ENCODE results near the gene KCNK18.

KCNK18 gene

DNA sequence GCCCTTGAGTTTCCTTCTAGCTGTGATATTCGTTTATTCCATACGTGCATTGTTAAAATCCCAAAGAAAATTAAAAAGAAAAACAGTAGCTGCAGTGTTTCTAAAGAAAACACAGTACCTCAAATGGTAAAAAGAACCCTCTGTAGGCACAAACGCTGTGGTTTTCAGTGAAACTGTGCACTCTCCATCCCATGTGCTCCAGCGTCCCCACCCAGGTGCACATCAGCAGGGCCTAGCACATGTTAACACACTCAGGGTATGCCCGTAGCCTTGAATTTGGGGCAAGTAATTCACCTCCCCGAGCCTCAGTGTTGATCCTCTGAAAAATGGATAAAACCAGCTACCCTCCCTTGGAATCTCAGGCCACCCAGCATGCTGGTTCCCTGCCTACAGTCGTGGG is 53.1 kb downstream of the KCNK18 start:
- no peak for DNase-seq (ENCODE audit: low spot score)

DNA sequence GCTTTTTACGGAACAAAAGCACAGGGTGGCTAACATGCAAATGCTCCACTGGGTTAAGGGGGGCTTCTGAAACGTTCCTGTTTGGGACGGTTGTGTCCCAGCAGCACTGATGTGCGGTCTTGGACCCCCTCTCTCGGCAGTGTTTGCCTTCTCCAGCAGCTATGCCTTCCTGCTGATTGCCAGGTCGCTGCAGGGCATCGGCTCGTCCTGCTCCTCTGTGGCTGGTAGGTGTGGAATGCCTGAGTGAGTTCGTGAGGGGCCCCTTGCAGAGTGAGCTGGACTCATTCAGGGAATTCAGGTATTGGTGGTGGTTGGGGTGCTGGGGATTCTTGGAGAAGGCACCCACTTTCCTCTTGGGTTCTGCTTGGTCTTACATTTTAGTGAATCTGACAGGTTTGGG is 56.6 kb downstream of the KCNK18 start:
- no peak for DNase-seq (ENCODE audit: low spot score)

DNA sequence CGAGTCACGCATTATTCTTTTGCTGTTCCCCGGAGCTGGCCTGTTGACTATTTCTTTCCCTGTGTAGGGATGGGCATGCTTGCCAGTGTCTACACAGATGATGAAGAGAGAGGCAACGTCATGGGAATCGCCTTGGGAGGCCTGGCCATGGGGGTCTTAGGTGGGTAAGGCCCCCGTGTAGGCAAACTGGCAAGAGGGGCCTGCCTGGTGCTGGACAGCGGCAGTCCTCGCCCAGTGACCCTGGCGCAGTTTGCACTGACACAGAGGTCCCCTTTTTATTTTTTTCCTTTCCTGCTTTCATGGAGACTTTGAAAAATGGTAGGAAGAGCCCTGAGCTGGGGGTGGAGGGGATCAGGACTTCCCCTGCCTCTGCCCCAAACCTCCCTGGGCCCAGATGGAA is 57.0 kb downstream of the KCNK18 start:
- no peak for DNase-seq (ENCODE audit: low spot score)

DNA sequence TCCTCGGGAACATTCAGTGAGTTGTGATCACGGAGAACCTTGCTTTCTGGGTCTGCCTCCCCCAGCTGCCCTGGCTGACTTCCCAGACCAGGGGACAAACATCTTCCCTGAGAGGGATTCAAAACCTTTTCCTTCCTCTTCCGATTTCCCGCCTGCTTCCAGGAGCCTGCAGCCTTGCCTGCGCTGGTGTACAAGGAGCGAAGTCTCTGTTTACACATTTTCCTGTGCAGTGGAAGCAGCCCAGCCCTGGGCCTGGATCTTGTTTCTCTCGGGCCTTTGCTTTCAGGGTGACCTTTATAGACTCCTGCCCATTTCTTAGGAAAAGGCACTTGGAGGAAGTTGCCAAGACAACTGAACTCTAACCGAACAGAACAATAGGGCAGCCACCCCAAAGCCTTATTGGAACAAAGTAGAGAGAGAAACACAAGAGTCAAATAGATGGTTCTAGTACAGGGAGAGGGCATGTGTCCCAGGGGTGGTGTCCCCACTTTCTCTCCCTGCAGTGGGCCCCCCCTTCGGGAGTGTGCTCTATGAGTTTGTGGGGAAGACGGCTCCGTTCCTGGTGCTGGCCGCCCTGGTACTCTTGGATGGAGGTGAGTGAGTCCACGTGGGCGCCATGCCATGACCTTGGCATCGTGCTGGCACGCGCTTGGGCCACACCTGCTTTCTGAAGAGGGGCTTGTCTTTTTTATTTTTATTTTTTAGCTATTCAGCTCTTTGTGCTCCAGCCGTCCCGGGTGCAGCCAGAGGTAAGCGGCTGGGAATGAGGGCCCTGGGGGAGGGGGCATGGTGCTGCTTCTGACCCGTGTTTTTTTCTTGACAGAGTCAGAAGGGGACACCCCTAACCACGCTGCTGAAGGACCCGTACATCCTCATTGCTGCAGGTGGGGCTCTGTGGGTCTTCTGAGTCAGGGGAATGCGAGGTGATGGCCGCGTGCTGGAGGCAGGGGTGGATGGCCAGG is 57.8 kb downstream of the KCNK18 start:
- no peak for DNase-seq (ENCODE audit: low spot score)

DNA sequence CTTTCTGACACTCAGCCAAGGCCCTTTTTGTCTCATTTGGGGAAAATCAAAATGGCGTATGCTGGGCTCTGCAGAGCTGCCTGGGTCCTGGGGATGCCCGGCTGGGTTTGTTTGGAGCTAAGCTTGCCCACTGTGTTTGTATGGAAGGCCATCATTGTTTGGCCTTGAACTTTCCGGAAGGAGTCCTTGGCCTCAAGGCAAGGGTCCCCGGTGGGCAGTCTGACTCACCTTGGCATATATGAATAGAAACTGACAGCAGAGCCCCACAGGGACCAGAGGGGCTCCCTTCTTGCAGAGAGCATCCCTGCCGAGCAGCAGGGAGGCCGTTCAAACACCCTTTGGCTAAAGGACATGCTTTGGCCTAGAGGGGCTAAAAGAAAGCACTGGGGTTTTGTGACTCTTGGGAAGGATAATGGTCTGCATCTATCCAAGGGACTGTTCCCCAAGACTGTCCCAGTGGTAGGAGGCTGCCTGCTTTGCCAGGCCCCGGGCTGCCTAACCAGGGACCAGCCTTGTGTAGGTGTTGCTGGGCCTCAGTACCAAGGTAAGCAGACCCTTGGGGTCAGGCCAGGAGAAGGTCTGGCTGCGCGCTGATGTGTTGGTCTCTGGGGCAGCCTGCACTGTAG is 58.7 kb downstream of the KCNK18 start:
- DNase-seq (ENCODE audit: low spot score), result no peak

DNA sequence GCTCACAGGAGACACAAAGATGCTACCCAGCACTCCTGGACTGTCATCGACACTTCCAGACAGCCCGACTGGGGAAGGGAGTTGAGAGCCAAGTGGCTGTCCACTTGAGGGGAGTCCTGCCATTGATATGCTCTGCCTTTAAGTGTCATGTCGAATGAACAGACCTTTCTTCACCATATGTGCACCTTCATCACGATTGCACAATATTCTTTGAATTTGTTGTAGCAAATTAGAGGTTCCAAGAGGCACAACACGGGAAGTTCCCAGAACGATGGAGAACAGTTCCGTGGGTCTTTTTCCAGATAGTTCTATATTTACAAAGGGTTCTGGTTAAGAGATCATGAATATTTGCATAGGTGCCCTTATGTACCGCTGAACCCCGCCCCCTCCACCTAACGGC is 59.6 kb downstream of the KCNK18 start:
- no peak for DNase-seq (ENCODE audit: low spot score)

DNA sequence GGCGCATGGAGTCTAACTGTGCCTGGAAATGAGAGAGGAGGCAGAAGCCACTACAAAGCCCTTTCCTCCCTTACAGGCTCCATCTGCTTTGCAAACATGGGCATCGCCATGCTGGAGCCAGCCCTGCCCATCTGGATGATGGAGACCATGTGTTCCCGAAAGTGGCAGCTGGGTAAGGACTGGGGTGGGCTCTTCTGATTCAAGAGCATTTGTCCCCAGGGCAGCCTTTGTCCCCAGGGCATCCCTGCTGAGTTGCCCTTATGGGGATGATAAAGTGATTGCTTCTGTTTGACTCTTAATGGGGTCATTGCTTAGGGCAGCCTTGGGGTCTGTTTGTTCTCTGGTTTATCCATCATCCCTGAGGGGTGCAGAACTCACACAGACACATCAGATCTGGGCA is 60.4 kb downstream of the KCNK18 start:
- no peak for DNase-seq (ENCODE audit: low spot score)

DNA sequence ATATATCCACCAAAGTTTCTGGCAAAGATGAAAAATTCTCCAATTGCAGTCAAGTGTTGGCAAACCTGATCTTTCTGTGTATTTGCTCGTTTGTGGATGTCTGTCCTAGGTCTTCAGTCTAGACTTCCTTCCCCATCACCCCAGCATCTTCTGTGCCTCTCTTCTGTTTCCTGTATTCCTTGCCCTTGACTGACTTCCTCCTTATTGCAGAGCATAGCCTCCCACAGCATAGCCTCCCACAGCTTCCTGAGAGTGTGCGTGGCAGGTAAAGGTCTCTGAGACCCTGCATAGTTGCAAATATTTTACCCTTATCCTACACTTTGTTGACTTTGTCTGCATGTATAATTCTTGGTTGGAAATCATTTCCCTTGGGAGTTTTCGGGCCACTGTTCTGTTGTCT is 62.0 kb downstream of the KCNK18 start:
- DNase-seq (ENCODE audit: low spot score), result no peak

All from LoVo (cell line).